Activated T-cell treated with anti-CD3 and anti-CD28 coated beads, Interleukin-2, amount 50 U/mL, for 4 hours (primary cell): ENCODE measurements around the gene PGLYRP4. TPM values are rescaled to one million over a fixed set of nuclear protein-coding genes. Genes with fewer than 3 reads are reported as not detected.

Source experiments
- ATAC-seq, 2 donors: fragments of 200-7000 bp; cut with Tn5 transposase; one replicate each; pipeline ENCODE4 v1.10.0; 2021
- DNase-seq: peaks from one replicate; pipeline ENCODE4 v3.0.0-alpha.2; 2020
- H3K27me3 Mint-ChIP-seq: one replicate; pipeline ENCODE4 v1.8.0; 2021; ENCODE audit warnings: low read depth, mixed read lengths
- H3K36me3 Mint-ChIP-seq: one replicate; pipeline ENCODE4 v1.8.0; 2022; ENCODE audit warnings: mixed read lengths; ENCODE audit not compliant: insufficient read depth
- H3K4me1 Mint-ChIP-seq: one replicate; pipeline ENCODE4 v1.8.0; 2021; ENCODE audit warnings: low read depth, mixed read lengths
- H3K4me3 Mint-ChIP-seq: one replicate; pipeline ENCODE4 v1.8.0; 2021; ENCODE audit warnings: mild to moderate bottlenecking, moderate library complexity, mixed read lengths
- H3K9me3 Mint-ChIP-seq: one replicate; pipeline ENCODE4 v1.8.0; 2021; ENCODE audit warnings: mixed read lengths
- total RNA-seq, 3 donors: library from RNA; stranded (reverse); gene quantifications; one replicate each; pipeline ENCODE4 v1.2.1, GENCODE V29; 2021

PGLYRP4 gene
- total RNA-seq, 3 donors from 2014 or later, result not detected

GRCh38 chr1:153364766-153365666 lies 16.4 kb upstream of the PGLYRP4 start:
- H3K4me1 Mint-ChIP-seq, result no peaks in the 10 kb centered on the region
- ATAC-seq (no peak), DNase-seq (no peak)
- H3K27me3 Mint-ChIP-seq, result peaks cover 7% of the 10 kb centered on the region
- no peaks in the 10 kb centered on the region for H3K9me3 Mint-ChIP-seq
- no peaks in the 10 kb centered on the region for H3K36me3 Mint-ChIP-seq
- H3K4me3 Mint-ChIP-seq, result no peak overlapping the region

DNA sequence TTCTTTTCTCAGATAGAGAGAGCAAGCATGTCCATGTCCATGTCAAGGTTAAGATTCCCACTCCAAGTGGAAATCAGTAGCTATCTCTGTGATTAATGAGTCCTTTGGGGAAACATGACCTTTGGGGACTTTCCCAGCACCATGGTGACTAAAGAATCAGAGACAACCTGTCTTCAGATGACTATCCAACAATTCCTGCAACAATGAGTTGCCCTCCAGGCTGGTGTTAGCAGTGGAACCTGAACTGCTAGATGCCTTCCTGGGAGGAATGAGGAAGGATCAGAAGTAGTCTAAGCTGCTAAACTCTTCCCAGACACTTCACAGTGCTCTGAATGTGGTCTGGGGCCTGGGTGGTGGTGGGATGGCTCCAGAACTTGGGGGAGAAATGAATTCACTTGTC lies 15.5 kb upstream of the PGLYRP4 start:
- ATAC-seq, result no peak
- H3K9me3 Mint-ChIP-seq, result no peaks in the 10 kb centered on the region

DNA sequence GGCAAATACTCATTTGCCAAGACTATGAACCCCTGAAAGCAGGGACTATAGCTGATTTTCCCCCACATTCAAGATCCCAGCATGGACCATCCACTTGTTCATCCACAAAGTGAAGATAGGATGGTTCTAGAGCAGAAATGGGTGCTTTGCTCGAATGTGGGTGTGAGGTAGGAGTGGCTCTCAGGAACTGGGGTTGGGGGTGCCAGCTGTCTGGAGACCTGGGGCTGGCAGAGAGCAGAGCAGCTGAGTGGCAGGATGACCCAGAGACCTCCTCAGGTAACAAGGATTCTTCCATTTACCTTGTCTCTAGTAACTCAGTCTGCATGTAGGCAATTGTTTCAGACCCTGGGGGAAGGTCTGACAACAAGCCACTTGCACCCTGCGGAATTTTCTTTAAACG lies 15.0 kb upstream of the PGLYRP4 start:
- Mint-ChIP-seq H3K9me3 (no peaks in the 10 kb centered on the region), H3K27me3 (peaks cover 4% of the 10 kb centered on the region), H3K4me3 (no peak overlapping the region), H3K36me3 (no peaks in the 10 kb centered on the region), H3K4me1 (no peaks in the 10 kb centered on the region)
- ATAC-seq (no peak), DNase-seq (no peak)

More for the DNA sequence above, 15.5 kb upstream of the PGLYRP4 start:
- DNase-seq, result no peak
- H3K27me3 Mint-ChIP-seq, result peaks cover 2% of the 10 kb centered on the region
- no peaks in the 10 kb centered on the region for H3K36me3 Mint-ChIP-seq
- no peak overlapping the region for H3K4me3 Mint-ChIP-seq
- H3K4me1 Mint-ChIP-seq, result no peaks in the 10 kb centered on the region

- no peaks in the 10 kb centered on the region for H3K36me3 Mint-ChIP-seq
- H3K9me3 Mint-ChIP-seq, result no peaks in the 10 kb centered on the region
- ATAC-seq (no peak), DNase-seq (no peak)
- H3K4me3 Mint-ChIP-seq, result no peak overlapping the region
- peaks cover 9% of the 10 kb centered on the region for H3K4me1 Mint-ChIP-seq
- H3K27me3 Mint-ChIP-seq, result peaks cover 4% of the 10 kb centered on the region
These were observed 13.6 kb upstream of the PGLYRP4 start for GRCh38 chr1:153362187-153362775.

GRCh38 chr1:153361480-153362109 lies 13.0 kb upstream of the PGLYRP4 start:
- peaks cover 14% of the 10 kb centered on the region for H3K4me1 Mint-ChIP-seq
- no peak for DNase-seq

GRCh38 chr1:153360592-153361479 lies 12.2 kb upstream of the PGLYRP4 start:
- Mint-ChIP-seq H3K4me3 (no peak overlapping the region), H3K4me1 (peaks cover 14% of the 10 kb centered on the region), H3K27me3 (peaks cover 4% of the 10 kb centered on the region), H3K36me3 (no peaks in the 10 kb centered on the region), H3K9me3 (no peaks in the 10 kb centered on the region)
- DNase-seq (no peak), ATAC-seq (no peak)

More at GRCh38 chr1:153361480-153362109, 13.0 kb upstream of the PGLYRP4 start:
- Mint-ChIP-seq H3K4me3 (no peak overlapping the region), H3K9me3 (no peaks in the 10 kb centered on the region), H3K36me3 (no peaks in the 10 kb centered on the region), H3K27me3 (peaks cover 4% of the 10 kb centered on the region)
- ATAC-seq, result no peak

DNA sequence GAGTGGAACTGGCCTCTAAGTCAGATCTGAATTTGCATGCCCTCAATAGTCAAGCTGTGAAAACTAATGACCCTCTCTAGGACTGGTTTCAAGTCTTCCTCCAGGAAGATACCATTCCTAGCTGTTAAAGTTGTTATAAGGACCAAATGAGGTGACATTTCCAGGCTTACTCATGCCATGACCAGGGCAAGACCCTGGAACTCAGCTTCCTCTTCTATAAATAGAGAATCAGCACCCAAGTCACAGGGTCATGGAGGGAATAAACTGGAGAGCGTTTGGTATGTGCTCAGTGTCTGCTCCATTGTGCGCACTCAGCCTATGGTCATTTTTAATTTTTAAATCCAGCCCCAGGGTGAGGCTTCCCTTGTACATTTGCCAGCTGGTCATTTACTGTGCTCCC lies 11.5 kb upstream of the PGLYRP4 start:
- H3K36me3 Mint-ChIP-seq, result no peaks in the 10 kb centered on the region
- ATAC-seq, result no peak
- DNase-seq, result no peak
- peaks cover 14% of the 10 kb centered on the region for H3K4me1 Mint-ChIP-seq
- H3K9me3 Mint-ChIP-seq, result no peaks in the 10 kb centered on the region
- peaks cover 4% of the 10 kb centered on the region for H3K27me3 Mint-ChIP-seq
- H3K4me3 Mint-ChIP-seq, result no peak overlapping the region

GRCh38 chr1:153359241-153359640 lies 10.6 kb upstream of the PGLYRP4 start:
- no peaks in the 10 kb centered on the region for H3K36me3 Mint-ChIP-seq
- H3K9me3 Mint-ChIP-seq, result no peaks in the 10 kb centered on the region
- peaks cover 3% of the 10 kb centered on the region for H3K27me3 Mint-ChIP-seq
- no peak overlapping the region for H3K4me3 Mint-ChIP-seq
- no peak for ATAC-seq
- DNase-seq, result no peak
- peaks cover 14% of the 10 kb centered on the region for H3K4me1 Mint-ChIP-seq

DNA sequence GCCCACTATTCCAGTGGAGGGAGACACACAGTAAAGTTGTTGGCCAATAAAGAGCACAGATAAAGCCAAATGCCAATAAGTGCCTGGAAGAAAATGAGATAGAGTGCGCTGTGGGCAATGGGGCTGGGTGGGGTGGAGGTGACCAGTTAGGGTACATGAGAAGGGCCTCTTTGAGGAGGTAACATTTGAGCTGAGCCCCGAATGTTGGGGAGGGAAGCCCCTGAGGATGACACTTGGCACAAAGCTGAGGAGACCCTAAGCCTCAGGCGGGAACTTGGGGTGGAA lies 10.0 kb upstream of the PGLYRP4 start:
- DNase-seq (no peak), ATAC-seq (no peak)
- Mint-ChIP-seq H3K4me1 (peaks cover 14% of the 10 kb centered on the region), H3K9me3 (no peaks in the 10 kb centered on the region), H3K36me3 (no peaks in the 10 kb centered on the region), H3K27me3 (peaks cover 2% of the 10 kb centered on the region), H3K4me3 (no peak overlapping the region)

GRCh38 chr1:153357853-153358690 lies 9.4 kb upstream of the PGLYRP4 start, which contains the start of gene S100A9:
TSS of gene S100A9 (plus strand) at chr1:153357854. CDS start at chr1:153358284, 430 bp downstream.
- Mint-ChIP-seq H3K4me3 (no peak within 1 kb of the TSS), H3K4me1 (peaks cover 14% of the 10 kb centered on the region), H3K36me3 (no peaks in the 10 kb centered on the region), H3K27me3 (peaks cover 2% of the 10 kb centered on the region), H3K9me3 (no peaks in the 10 kb centered on the region)
- DNase-seq, result no peak
- ATAC-seq, result no peak

GRCh38 chr1:153357076-153357852 lies 8.6 kb upstream of the PGLYRP4 start:
- Mint-ChIP-seq H3K4me3 (no peak overlapping the region), H3K9me3 (no peaks in the 10 kb centered on the region), H3K27me3 (peaks cover 2% of the 10 kb centered on the region), H3K36me3 (no peaks in the 10 kb centered on the region), H3K4me1 (peaks cover 14% of the 10 kb centered on the region)
- ATAC-seq, result no peak
- no peak for DNase-seq

GRCh38 chr1:153356392-153357075 lies 7.9 kb upstream of the PGLYRP4 start:
- Mint-ChIP-seq H3K27me3 (peaks cover 2% of the 10 kb centered on the region), H3K4me3 (no peak overlapping the region), H3K9me3 (no peaks in the 10 kb centered on the region), H3K36me3 (no peaks in the 10 kb centered on the region), H3K4me1 (peaks cover 14% of the 10 kb centered on the region)
- DNase-seq, result no peak
- no peak for ATAC-seq
